ENCODE measurements around the gene FAM222B. TPM values are rescaled to one million over a fixed set of nuclear protein-coding genes. Genes with fewer than 3 reads are reported as not detected.

Gene FAM222B
- polyA plus RNA-seq, 1 donor (not counting 4 experiments of a cell fraction or from before 2014, with no cell fraction given) = 6.5 TPM

DNA sequence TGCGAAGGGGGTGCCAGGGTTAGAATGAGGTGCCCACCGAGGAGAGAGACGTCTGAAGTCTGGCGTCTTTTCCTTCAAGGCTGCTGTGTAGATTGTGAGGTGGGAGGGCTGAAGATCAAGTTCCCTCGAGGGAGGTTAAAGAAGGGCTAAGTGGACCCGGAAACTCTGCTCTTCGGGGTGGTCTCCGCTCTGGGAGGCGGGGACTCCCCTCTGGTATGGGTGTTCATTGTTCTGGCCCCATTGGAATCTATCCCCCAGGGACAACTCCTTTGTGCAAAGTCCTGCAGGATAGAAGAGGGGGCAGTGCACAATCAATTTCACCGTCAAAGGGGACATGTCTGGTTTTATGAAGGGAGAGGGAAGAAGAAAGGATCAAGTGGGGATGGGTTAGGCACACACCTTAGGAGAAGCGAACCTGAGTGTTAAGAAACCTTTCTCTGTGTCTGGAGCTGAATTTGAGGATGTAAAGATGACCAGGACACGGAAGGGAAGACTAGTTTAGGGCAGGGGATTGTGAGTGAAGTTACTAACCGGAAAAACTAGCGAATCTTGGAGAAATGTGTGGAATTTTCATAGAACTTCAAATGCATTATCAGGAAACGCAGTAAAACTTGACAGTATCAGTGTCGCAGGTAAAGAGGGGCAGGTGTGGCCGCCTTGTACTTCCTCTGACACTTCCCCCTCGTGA is 124.1 kb downstream of the FAM222B start:
- Histone ChIP-seq H3K9ac (ENCODE audit: control insufficient read depth, extremely low read depth, insufficient read depth, low read length) (peak overlapping the region; percentile 95), H3K4me1 (ENCODE audit: control insufficient read depth, extremely low read depth, insufficient read depth, low read length) (peaks cover 48% of the 10 kb centered on the region), H2AFZ (ENCODE audit: control insufficient read depth, low read length) (peak overlapping the region; percentile 54), H3K36me3 (ENCODE audit: control insufficient read depth in 2 of 2, extremely low read depth in 1 of 2, insufficient read depth in 2 of 2, low read length in 2 of 2) (peaks cover 25 to 53% of the 10 kb centered on the region in 2 experiments), H3K9me3 (ENCODE audit: control insufficient read depth, low read depth, low read length) (no peaks in the 10 kb centered on the region), H3K27me3 (ENCODE audit: control insufficient read depth, extremely low read depth, insufficient read depth, low read length) (no peaks in the 10 kb centered on the region), H3K4me3 (ENCODE audit: control insufficient read depth in 2 of 3, extremely low read depth in 1 of 3, insufficient read depth in 2 of 3, low read depth in 1 of 3, low read length in 3 of 3) (peak overlapping the region; percentile 69 to 99 (median 73)), H3K27ac (ENCODE audit: control insufficient read depth, insufficient read depth, low read length) (peak overlapping the region; percentile 89), H4K20me1 (ENCODE audit: control insufficient read depth, extremely low read depth, insufficient read depth, low read length) (peaks cover 23% of the 10 kb centered on the region), H3K4me2 (ENCODE audit: control insufficient read depth, extremely low read depth, insufficient read depth, low read depth, low read length) (peak overlapping the region; percentile 71), H3K79me2 (ENCODE audit: control insufficient read depth, insufficient read depth, low read length) (peaks cover 58% of the 10 kb centered on the region), H3K9me1 (ENCODE audit: control insufficient read depth, extremely low read depth, insufficient read depth, low read length) (peaks cover 3% of the 10 kb centered on the region)
- no peak for FAIRE-seq
- dilution Hi-C loops (cut with MboI; ENCODE audit: extremely low pct_ligation_motif_present, low sequenced_read_pairs) = no loop called here
- TF ChIP-seq EZH2 (IDR thresholded peaks at IDR 0.05; ENCODE audit: low read length) = no peak
- TF ChIP-seq, protein P1, sequence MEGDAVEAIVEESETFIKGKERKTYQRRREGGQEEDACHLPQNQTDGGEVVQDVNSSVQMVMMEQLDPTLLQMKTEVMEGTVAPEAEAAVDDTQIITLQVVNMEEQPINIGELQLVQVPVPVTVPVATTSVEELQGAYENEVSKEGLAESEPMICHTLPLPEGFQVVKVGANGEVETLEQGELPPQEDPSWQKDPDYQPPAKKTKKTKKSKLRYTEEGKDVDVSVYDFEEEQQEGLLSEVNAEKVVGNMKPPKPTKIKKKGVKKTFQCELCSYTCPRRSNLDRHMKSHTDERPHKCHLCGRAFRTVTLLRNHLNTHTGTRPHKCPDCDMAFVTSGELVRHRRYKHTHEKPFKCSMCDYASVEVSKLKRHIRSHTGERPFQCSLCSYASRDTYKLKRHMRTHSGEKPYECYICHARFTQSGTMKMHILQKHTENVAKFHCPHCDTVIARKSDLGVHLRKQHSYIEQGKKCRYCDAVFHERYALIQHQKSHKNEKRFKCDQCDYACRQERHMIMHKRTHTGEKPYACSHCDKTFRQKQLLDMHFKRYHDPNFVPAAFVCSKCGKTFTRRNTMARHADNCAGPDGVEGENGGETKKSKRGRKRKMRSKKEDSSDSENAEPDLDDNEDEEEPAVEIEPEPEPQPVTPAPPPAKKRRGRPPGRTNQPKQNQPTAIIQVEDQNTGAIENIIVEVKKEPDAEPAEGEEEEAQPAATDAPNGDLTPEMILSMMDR (optimal IDR thresholded peaks at IDR 0.05 in 1 of 3, IDR thresholded peaks at IDR 0.05 in 1 of 3, conservative IDR thresholded peaks at IDR 0.05 in 1 of 3; ENCODE audit: extremely low read depth in 1 of 3, insufficient read depth in 2 of 3, low read length in 3 of 3) = no peak
- no peak for DNase-seq (ENCODE audit: low read depth, low spot score)

DNA sequence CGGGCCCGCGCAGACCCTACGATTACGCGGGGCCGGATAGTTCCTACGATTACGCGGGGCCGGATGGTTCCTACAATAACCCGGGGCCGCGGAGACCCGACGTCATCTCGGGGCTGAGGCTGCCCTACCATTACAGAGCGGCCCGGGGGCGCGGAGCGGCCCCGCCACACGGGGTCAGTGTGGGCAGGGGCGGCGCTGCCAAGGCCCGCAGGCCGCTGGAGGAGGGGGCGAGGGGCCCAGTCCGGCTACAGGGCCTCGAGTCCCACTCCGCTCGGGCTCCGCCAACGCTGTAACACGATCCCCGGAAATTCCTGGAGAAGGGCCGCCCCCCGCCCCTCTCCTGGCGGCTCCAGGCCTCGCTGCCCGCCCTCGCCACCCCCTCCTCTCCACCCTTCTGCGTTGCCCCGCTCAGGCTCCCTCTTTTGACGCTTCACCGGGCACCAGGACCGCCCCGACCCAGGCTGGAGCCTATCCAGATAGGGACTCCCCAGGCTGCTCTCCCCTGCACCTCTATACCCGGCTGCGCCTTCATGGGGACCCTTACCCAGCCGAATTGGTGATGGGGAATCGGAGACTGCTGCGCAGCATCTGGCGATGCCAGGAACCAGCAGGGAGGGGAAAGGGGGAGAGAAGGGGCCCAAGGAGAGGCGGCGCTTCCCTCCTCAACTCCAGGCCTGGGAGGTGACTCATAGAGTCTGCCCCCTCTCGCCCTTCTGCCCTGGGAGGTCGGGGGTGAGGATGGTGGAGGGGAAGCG is 124.8 kb downstream of the FAM222B start, which contains the start of gene RAB34:
TSS of gene RAB34 (minus strand) at position 291 of the 755 bp plus-strand sequence. CDS start 602 bp downstream, outside the sequence.
- dilution Hi-C loops (cut with MboI; ENCODE audit: extremely low pct_ligation_motif_present, low sequenced_read_pairs) = no loop called here
- Histone ChIP-seq H3K79me2 (ENCODE audit: control insufficient read depth, insufficient read depth, low read length) (peaks cover 53% of the 10 kb centered on the region), H4K20me1 (ENCODE audit: control insufficient read depth, extremely low read depth, insufficient read depth, low read length) (peaks cover 22% of the 10 kb centered on the region), H3K9ac (ENCODE audit: control insufficient read depth, extremely low read depth, insufficient read depth, low read length) (peak within 1 kb of the TSS; percentile 95), H3K27me3 (ENCODE audit: control insufficient read depth, extremely low read depth, insufficient read depth, low read length) (no peaks in the 10 kb centered on the region), H2AFZ (ENCODE audit: control insufficient read depth, low read length) (peak within 1 kb of the TSS; percentile 54), H3K27ac (ENCODE audit: control insufficient read depth, insufficient read depth, low read length) (peak within 1 kb of the TSS; percentile 89), H3K4me2 (ENCODE audit: control insufficient read depth, extremely low read depth, insufficient read depth, low read depth, low read length) (peak within 1 kb of the TSS; percentile 99), H3K4me1 (ENCODE audit: control insufficient read depth, extremely low read depth, insufficient read depth, low read length) (peaks cover 41% of the 10 kb centered on the region), H3K9me3 (ENCODE audit: control insufficient read depth, low read depth, low read length) (no peaks in the 10 kb centered on the region), H3K36me3 (ENCODE audit: control insufficient read depth in 2 of 2, extremely low read depth in 1 of 2, insufficient read depth in 2 of 2, low read length in 2 of 2) (peaks cover 22 to 51% of the 10 kb centered on the region in 2 experiments), H3K9me1 (ENCODE audit: control insufficient read depth, extremely low read depth, insufficient read depth, low read length) (peaks cover 3% of the 10 kb centered on the region), H3K4me3 (ENCODE audit: control insufficient read depth in 2 of 3, extremely low read depth in 1 of 3, insufficient read depth in 2 of 3, low read depth in 1 of 3, low read length in 3 of 3) (peak within 1 kb of the TSS; percentile 69 to 87 (median 82))
- FAIRE-seq (no peak), DNase-seq (ENCODE audit: low read depth, low spot score) (no peak)
- TF ChIP-seq, protein P1 (optimal IDR thresholded peaks at IDR 0.05 in 1 of 3, IDR thresholded peaks at IDR 0.05 in 1 of 3, conservative IDR thresholded peaks at IDR 0.05 in 1 of 3; ENCODE audit: extremely low read depth in 1 of 3, insufficient read depth in 2 of 3, low read length in 3 of 3) = peak in 2 of 3 experiments; percentile 21 to 42
- no peak for TF ChIP-seq EZH2 (IDR thresholded peaks at IDR 0.05; ENCODE audit: low read length)
